GM19467 (cell line): Measurements from ENCODE around the gene FOXE3.

Experiments
- ATAC-seq: cut with Tn5 transposase; IDR thresholded peaks from one replicate; pipeline ENCODE4 v1.9.1; 2021; ENCODE audit warnings: mild to moderate bottlenecking, moderate library complexity; ENCODE audit not compliant: unreplicated experiment

The FOXE3 gene

DNA sequence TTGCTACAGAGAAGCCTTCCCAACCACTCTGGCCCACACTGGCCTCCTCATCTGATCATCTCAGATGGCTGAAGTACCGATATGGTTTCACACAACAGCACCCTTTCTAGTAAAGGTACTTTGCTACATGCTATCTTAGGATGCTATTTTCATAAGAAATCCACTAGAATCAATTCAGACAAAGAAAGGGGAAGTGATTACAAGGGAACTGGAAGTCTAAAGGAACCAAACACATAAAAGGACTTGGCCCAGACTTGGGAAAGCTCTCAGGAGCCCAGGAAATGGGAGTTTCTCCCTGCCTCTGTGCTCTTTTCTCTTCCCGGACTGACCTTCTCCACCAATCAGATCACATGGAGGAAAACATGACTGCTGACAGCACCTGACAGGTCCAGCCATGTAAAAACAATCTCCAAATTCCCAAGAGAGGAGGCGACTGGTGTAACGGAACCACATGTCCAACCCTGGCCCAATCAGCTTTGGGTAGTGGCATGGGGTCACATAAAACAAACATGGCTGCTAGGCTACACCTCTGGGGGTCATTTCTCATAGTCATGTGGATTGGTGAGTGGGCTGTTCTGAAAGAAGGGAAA lies 12.7 kb upstream of the FOXE3 start:
- ATAC-seq = no peak

DNA sequence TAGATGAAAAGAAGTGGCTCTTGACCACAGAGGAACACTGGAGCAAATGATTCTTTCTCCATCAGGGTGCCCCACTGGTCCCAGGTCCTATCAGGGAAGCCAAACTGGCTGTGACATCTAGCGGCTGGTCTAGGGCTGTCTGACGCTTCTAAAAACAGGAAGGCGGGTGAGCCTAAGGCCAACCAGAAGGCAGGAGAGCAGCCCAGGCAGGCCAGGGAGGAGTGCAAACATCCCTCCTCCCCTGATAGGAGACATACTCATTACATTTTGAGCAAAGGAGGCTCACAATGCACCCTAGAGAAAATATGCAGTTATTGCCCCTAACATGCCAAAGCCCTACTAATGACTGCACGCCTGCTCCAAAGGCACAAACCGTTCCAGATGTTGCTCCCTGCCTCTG lies 10.4 kb upstream of the FOXE3 start:
- no peak for ATAC-seq

DNA sequence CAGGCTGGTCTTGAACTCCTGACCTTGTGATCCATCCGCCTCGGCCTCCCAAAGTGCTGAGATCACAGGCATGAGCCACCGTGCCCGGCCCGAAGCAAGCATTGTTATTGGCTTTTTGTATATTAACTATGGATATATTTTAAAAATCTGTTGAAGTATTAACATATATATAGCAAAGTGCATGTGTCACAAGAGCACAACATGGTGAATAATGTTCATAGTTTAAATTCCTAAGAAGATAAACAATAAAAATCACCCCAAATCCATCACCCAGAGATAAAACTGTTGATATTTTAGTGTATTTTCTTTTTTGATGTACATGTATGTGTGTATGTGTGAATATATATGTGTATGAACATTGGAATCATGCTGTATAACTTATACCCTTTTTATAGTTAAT lies 9.1 kb upstream of the FOXE3 start:
- ATAC-seq = no peak

DNA sequence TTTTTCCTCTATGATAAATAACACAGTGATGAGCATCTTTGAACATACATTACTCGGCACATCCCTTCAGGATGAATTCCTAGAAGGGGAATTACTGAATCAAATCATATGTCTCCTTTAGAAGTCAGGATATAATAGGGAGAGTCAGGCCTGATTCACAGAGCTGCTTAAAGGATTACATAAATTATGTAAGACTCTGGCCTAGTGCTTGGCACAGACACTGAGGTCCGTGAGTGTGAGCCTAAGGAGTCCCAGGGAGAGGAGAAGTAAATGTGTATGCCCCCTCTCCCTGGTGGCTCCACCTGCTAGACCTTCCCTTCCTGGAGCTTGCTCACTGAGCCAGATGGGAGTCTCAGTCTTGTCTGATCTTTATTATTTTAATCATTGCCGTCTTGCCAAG lies 8.6 kb upstream of the FOXE3 start:
- ATAC-seq = no peak

DNA sequence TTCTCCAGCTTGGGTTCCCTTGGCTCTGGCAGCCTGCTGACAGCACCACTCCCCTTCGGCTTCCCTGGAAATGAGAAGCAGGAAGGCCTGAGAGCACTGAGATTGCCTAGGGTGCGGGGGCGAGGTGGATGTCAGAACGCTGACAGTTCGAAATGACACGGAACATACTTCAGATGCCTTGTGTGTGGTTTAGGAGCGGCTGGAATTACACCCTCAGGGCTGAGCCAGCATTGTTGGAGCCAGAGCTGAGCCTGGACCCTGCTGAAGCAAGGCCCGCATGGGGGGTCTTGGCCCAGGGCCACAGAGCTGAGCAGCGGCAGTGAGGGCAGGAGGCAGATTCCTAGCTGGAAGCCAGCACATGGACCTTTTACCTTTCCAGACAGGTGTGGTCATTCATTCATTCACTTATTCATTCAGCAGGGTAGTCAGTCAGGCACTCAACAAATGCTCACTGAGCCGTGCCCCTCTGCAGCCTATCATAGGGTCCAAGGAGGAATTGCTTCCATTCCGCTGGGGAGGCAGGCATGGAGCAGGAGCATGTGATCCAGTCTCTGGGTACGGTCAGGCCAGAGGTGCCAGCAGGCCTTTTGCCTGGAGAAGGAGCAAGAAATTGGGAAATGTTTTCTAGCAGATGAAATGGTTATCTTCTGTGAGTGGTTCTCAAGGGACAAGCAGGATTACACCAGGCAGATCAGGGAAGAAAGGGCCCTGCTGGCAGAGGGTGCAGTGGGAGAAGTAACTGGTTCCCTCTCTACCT lies 6.6 kb upstream of the FOXE3 start:
- ATAC-seq = no peak

DNA sequence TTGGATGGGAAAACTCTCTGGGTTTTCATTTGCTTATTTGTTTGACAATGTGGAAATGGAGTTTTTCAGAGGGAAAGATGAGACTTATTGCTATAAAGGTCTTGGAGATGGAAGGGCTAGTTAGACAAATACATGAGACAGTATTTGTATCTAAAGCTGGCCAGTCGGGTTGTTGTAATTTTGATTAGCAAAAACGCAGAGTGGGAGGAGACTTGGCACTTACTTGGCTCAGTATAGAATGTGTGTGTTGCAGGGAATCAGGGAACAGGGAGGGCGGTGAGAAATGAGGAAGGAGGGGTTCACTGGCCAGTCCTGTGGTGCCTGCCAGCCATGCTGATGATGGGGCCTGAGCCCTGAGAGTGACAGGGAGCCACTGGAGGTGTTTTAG lies 6.0 kb upstream of the FOXE3 start:
- no peak for ATAC-seq

DNA sequence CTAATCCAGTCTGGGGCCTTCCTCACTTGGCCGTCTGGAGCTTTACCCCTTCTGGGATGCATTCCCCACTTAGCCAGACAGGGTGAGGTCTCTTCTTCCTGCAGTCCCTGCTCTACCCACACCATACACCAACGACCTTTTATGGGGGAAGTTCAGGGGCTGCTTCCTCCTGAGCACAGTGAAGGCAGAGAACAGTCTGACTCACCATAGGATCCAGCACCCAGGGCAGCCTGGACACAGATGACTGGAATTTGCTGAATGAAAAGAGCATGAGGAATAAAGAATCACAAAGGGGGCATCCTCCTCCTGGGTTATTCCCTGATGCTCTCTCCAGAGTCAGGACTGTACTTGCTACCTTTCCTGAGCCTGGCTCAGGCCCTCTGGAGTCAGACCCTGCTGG lies 4.6 kb upstream of the FOXE3 start:
- no peak for ATAC-seq

DNA sequence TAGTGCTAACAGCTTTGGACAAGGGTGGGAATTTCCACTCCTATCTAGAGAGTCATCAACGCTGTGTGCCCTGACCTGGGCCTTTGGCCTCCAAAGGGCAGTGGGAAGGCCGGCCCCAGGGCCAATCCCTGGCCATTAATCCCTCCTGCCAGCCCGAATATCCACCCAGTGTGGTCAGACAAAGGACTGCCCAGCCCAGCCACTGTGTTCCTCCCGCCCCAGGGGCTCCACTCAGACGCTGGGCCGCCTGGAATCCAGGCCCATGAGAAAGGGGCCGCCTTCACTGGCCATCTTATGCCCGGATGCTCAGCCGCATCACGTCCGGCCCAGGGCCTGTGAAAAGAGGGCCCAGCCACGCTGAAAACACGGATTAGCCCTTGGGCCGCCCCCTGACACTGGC lies 3.6 kb upstream of the FOXE3 start:
- no peak for ATAC-seq

DNA sequence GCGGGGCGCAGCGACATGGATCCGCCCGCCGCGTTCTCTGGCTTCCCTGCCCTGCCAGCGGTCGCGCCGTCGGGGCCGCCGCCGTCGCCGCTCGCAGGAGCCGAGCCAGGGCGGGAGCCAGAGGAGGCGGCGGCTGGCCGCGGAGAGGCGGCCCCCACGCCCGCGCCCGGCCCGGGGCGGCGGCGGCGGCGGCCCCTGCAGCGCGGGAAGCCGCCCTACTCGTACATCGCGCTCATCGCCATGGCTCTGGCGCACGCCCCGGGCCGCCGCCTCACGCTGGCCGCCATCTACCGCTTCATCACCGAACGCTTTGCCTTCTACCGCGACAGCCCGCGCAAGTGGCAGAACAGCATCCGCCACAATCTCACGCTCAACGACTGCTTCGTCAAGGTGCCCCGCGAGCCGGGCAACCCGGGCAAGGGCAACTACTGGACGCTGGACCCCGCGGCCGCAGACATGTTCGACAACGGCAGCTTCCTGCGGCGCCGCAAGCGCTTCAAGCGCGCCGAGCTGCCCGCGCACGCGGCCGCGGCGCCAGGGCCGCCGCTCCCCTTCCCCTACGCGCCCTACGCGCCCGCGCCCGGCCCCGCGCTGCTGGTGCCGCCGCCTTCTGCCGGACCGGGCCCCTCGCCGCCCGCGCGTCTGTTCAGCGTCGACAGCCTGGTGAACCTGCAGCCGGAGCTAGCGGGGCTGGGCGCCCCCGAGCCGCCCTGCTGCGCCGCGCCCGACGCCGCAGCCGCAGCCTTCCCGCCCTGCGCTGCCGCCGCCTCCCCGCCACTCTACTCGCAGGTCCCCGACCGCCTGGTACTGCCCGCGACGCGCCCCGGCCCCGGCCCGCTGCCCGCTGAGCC lies 459 bp downstream of the FOXE3 start:
- ATAC-seq = no peak

DNA sequence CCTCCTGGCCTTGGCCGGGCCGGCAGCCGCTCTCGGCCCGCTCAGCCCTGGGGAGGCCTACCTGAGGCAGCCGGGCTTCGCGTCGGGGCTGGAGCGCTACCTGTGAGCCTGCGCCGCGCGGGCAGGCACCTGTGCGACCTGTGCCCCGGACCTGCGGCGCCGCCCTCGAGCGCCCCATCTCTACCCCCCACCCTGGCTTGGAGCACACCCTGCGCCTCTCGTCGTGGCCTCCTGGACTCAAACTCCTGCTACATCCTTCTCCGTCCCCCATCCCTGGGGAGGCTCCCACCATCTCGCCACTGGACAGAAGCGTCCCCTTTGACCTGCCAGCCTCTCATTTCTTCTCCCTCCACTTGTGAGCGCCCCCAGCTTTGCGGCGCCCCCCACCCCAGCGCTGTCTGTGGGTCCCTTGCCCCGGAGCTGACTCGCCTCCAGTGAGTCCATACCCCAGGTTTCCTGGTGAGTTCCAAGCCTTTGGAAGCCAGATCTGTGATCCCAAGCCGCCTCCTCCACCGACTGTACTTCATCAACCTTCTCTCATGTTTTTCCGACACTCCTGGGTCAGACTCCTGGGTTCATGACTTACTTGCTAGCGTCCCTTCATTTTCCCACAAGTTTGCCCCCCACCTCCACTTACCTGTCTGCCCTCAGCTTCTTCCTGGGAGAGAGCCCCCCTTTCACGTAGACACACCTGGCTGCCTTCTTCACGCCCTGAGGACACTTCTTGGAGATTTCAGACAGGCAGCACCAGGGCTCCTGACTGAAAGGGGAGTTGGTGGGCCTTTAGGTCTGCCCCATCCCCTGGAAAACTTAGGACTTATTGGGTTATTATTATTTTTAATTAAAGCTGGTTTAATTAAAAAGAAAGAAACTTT lies 1.3 kb downstream of the FOXE3 start:
- no peak for ATAC-seq

DNA sequence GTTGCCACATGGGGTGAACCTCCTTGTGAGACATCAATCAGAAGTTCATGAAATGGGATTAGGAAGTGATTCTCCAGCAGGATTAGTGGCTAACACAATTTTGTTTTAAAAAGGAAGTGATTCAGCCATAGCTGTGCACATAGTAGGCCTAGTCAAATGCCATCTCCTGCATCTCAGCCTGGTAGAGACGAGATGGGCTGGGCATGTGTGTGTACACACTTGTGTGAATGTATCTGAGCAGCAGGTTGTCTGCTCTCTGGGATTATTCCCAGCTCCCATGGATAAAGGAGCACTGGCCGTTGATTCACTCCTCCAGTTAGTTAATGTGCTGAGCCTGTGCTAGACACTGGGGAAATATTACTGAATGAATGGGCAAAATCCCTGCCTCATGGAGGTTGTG lies 2.0 kb downstream of the FOXE3 start:
- ATAC-seq = no peak

DNA sequence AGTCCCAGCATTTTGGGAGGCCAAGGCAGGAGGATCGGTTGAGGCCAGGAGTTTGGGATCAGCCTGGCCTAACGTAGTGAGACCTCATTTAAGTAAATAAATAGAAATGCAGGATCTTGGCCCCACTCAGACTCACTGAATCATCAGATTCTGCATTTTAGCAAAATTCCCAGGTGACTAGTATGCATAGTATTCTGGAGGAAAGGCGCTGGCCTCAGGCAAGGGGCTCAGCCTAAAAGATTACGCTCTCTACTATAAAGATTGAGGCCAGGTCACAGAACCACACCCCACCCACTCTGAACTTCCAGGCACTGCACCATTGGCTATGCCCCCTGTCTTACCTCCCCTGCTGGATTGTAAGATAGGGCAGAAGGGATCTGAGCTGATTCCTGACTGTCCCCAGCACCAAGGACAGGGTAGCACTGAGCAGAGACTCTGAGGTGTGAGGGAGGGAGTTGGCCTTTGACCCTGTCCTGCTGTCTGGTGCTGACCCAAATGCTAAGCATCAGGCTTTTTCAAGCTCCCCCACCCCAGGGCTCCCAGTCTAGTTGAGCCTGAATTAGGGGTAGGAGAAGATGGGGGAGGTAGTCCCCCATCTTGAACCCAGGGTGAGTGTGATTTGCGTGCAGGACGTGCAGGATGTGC lies 2.7 kb downstream of the FOXE3 start:
- no peak for ATAC-seq

DNA sequence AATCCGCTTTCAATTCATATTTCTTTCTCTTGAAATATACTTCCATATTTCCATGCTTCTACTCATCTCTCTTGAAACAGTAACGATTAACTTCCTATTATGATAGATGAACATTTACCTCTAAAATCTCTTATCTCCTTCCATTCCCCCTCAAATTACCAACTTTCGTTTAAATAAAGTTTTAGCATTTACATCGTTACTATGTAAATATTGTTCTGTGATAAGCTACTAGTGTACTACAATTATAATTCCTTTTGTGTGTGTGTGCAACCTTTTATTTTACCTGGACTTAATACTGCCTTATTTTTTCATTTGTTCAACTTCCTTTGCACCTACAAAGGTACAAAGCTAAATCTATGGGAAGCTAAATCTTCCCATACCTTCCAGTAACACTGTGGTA lies 4.5 kb downstream of the FOXE3 start:
- no peak for ATAC-seq

DNA sequence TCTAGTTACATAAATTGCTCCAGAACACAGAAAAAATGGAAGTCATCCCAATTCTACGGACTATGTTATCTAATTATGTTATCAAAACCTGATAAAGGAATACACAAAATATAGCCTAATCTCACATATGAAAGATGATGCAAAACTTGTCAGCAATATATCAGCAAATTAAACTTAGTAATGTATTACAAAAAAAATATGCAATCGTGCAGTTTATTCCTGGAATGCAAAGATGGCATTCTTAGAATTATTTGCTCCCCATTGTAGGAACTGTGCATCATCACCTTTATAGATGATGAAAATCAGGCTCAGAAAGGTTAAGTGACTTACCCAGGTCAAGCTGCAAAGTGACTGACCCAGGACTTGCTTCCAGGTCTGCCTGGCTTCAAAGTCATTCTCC lies 7.8 kb downstream of the FOXE3 start:
- ATAC-seq = no peak

DNA sequence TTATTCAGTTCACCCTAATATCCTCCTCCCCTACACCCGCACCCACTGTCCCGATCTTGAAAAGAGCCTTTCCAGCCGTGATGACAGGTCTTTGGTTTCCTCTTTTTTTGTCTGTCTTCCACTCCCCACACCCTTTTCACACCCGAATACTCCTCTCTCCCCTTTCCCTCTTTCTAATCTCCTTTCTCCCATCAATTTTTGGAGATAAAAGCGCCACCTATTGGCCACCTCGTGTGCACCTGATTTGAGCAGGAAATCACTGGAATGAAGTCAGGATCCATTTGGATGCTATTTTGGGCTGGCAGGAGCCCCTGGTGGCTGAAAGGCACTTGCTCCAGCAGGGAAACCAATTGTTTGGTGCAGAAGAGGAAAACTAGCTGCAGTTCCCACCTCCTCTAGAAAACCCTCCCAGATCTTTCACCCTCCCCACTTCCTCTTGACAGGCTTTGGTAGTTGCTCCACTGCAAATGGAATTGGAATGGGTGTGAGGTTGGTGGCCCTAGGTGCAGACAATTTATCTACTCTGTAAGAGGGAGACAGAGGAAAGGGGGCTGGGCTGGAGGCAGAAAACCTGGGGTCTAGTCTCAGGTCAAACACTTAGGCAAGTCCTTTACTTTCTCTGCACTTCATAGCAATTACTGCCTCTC lies 8.4 kb downstream of the FOXE3 start:
- no peak for ATAC-seq

DNA sequence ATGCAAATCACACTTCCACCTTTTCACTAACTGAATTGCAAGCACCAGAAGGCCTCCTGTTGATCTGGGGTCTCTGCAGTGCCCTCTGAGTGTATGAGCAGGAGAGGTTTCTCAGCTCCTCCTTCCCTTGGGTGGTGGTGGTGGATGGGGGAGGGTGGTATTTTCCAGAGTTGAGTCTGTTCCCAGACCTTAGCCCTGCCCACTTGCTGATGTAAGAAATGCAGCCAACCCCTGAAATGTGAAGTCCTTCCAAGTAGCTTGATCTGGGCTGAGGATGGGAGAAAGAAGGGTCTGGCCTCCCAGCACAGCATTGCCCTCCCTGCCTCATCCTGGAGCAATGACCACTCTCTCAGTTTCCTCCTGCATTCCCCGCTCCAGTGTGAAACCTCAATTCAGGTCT lies 15.4 kb downstream of the FOXE3 start:
- ATAC-seq = no peak

DNA sequence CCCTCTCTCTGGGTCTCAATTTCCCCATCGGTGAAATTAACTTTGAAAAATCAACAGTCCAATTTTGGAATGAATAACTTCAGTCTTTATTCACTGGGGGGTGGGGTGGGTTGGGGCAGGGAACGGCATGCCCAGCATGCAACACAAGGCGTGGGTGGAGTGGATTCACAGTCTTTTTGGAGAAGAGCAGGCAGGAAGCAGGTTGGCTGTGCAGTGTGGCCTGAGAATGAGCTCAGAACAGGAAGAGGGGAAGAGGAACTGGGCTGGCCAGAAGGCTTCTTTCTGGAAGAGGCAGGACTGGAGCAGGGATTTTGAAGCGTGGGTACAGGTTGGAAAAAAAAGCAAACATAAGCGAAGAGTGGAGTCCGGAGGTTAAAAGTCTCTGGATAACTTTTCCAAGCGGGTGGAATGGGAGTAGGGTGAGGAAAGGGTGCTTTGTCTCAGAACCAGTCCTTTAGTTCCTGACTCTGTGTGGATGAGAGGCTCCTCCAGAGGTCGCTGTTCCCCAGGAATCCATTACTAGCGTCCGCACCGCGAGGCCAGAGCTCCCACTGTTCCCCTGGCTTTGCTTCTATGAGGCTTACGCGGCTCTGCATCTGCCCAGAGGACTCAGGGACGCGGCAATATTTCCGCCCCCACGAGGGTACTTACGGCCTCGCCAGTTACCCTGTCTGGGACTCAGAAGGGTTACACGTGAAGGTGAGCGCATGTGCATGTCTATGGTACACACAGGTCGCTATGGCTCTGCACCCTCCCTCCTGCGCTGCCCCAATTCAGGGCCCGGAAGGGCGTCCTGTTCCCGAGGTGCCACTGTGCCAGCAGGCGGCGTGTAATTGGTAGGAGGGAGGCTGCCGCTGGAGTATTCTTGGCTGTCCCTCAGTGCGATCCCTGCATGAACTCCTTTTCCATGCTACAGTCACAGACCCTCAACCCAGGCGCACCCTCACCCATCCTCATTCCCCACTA lies 16.3 kb downstream of the FOXE3 start:
- no peak for ATAC-seq

DNA sequence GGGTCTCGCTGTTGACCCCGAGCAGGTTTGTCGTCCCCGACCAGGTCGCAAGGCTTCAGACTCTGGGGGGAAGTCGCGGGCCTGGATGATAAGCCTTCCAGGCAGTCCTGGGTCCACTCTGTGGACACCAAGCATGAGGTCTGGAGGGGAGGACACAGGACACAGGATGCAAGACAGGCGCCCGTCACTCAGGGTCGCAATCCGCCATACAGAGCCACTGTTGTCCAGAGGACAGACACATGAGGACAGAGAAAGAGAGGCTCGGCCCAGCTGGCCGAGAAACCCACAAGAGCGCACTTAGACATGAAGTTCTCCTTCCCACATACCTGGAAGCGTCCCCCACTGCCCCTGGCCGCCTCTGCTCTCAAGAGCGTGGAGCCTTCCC lies 16.9 kb downstream of the FOXE3 start:
- no peak for ATAC-seq

DNA sequence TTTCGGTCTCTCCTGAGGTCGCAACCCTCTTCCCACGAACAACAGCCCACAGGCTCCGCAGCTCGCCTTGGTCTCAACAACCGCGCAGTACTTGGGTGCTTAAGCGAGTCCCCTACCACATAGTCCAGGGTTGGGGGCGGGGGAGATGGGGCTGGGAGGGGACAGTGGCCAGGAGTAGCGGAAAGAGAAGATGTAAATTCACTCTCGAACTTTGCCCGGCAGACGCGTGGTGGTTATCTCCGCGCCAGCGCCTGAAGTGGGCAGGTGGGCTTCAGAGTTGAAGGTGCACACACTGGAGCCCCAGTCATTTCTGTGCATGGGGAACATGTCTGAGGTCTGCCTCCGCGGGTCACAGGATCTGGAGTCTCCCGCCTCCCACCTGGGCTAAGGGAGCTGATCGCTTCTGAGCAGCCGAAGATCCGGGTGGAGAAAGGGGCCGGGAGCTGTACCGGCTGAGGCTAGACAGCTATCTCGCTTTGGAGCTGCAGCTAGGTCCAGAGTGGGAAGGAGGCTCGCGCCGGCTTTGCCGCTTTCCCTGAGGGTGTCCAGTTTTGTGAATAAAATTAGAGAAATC lies 17.5 kb downstream of the FOXE3 start:
- no peak for ATAC-seq
